GM20431 (cell line): Measurements from ENCODE around the gene UPK3A.
"Not testable (repeated sequence)": the region's sequence is repeated elsewhere in the genome, so short reads cannot be mapped to it uniquely, and the experiment has no call there.

Source experiments
- in situ Hi-C: fragments of 300-500 bp; cut with MseI, MboI; formaldehyde crosslinking; loops from one replicate; pipeline ENCODE4 v1.15.0; 2020; ENCODE audit warnings: low sequenced_read_pairs; ENCODE audit not compliant: unreplicated experiment

UPK3A gene

GRCh38 chr22:45277720-45278119, 7.0 kb upstream of the UPK3A start:
- in situ Hi-C loops = loop anchor here (10.0 kb wide), 2 partner anchors 147 to 287 kb away; no protein-coding TSS in a partner anchor

- in situ Hi-C loops = loop anchor here (10.0 kb wide), 2 partner anchors 147 to 287 kb away; no protein-coding TSS in a partner anchor
These were observed 6.6 kb upstream of the UPK3A start for GRCh38 chr22:45278125-45278524.

- in situ Hi-C loops = no loop called here
These were observed 4.2 kb upstream of the UPK3A start for GRCh38 chr22:45280587-45280980.

GRCh38 chr22:45281010-45281409, 3.7 kb upstream of the UPK3A start:
- in situ Hi-C loops = no loop called here

- in situ Hi-C loops = no loop called here
These were observed 712 bp downstream of the UPK3A start for GRCh38 chr22:45285263-45286058.

- in situ Hi-C loops = no loop called here
These were observed 2.3 kb downstream of the UPK3A start for GRCh38 chr22:45286854-45287551.

GRCh38 chr22:45290410-45290936, 5.7 kb downstream of the UPK3A start:
- in situ Hi-C loops = no loop called here

- in situ Hi-C loops = no loop called here
These were observed 6.5 kb downstream of the UPK3A start for GRCh38 chr22:45291061-45291930.

- in situ Hi-C loops = no loop called here
These were observed 7.2 kb downstream of the UPK3A start for GRCh38 chr22:45291931-45292290.

- in situ Hi-C loops = no loop called here
These were observed 8.1 kb downstream of the UPK3A start for GRCh38 chr22:45292731-45293442.

GRCh38 chr22:45294030-45294429, 9.3 kb downstream of the UPK3A start:
- in situ Hi-C loops = no loop called here

GRCh38 chr22:45295004-45295403, 10.3 kb downstream of the UPK3A start:
- in situ Hi-C loops = not testable (repeated sequence)

- in situ Hi-C loops = no loop called here
These were observed 10.7 kb downstream of the UPK3A start for GRCh38 chr22:45295492-45295891.

GRCh38 chr22:45296628-45297297, 12.0 kb downstream of the UPK3A start:
- in situ Hi-C loops = no loop called here

- in situ Hi-C loops = no loop called here
These were observed 14.3 kb downstream of the UPK3A start for GRCh38 chr22:45298934-45299505.

GRCh38 chr22:45302751-45303150, 18.0 kb downstream of the UPK3A start:
- in situ Hi-C loops = no loop called here

GRCh38 chr22:45303181-45303580, 18.4 kb downstream of the UPK3A start:
- in situ Hi-C loops = no loop called here

GRCh38 chr22:45304971-45305370, 20.2 kb downstream of the UPK3A start:
- in situ Hi-C loops = no loop called here
